ENCODE measurements around the gene LARGE2.

The LARGE2 gene

GRCh38 chr11:45968901-45969300, 46.4 kb downstream of the LARGE2 start:
- no peak for DNase-seq

DNA sequence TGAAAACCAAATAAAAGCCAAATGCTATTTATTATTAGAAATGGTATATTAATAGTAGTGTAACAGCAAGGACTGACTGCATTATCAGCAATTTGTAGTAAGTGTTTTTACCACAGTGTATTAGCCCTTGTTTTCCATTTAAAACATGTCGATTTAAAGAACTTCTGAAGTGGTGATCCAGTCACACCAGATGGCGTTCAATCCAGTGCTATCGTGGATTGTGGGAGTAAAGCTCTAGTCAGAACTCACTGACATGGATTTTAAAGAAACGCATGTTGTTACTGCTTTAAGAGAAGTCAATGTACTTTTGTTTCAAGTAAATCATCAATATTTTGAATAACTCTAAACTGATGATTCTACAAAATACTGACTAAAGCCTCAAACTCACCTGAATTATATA, 51.1 kb downstream of the LARGE2 start:
- DNase-seq: no peak

GRCh38 chr11:45974806-45975205, 52.4 kb downstream of the LARGE2 start:
- no peak for DNase-seq

All from central memory CD4-positive, alpha-beta T cell (primary cell).